NCI-H146 (cell line): ENCODE data around the gene EPO.
A peak's percentile ranks its signal among the peaks of the same experiment; 100 is the strongest.
"Not testable (repeated sequence)": the region's sequence is repeated elsewhere in the genome, so short reads cannot be mapped to it uniquely, and the experiment has no call there.

Experiments used
- DNase-seq: peaks from one replicate; lab custom pipeline; 2025; lab: John Stamatoyannopoulos, UW

Gene EPO

DNA sequence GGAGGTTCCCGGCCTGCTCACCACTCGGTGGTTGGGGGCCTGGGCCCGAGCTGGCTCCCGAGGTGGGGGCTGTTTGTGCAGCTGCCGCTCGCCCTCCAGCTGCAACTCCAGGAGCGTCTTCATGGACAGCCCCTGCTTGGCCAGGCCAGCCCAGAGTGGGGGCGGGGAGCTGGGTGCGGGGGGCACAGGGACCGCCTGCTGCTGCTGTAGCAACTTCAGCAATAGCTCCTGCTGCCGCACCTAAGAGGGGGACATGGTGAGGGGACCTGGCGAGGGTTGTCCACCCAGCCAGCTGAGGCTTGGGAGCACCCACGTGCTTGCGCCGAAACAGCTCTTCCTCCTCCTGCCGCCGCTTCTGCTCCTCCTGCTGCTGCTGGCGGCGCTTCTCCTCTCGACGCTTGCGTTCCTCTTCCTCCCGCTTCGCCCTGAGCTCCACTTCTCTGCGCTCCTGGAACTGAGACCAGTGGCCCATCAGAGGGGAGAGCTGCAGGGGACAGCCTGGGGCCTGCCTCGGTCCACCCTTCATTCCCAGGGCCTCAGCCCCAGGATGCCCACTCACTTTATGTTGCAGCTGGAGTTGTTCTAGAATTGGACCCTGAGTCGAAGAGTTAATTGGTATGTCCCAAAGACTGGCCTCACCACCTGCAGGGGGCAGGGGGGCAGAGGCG is 37.1 kb upstream of the EPO start:
- DNase-seq, result no peak

GRCh38 chr7:100683659-100684533 is 36.4 kb upstream of the EPO start:
- DNase-seq, result no peak

GRCh38 chr7:100684534-100685042 is 35.7 kb upstream of the EPO start:
- DNase-seq, result no peak

- no peak for DNase-seq
Observed at GRCh38 chr7:100685049-100685605, 35.1 kb upstream of the EPO start.

DNA sequence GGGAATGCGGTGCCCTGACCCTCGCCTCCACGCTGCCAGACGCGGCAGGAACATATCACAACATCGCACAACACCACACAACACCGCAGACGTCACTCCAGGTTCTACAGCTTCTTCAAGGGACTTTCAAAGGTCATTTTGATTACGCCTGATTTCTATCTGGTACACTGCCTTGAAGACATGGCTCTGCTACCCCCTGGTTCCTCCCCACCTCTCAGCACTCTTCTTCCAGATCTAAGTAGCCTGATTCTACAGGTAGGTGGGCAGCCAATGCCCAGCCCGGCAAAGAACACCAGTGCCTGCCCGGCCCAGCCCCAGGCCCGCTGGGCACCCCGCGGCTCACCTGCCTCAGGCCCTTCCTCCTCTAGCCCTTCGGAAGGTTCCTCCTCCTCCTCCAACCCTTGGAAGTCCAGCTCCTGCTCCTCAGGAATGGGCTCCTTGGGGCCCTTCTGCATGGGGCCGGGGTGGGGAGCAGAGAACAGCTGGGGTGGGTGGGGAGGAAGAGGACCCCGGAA is 34.6 kb upstream of the EPO start:
- DNase-seq, result no peak

GRCh38 chr7:100686201-100686821 is 34.0 kb upstream of the EPO start:
- no peak for DNase-seq

- no peak for DNase-seq
Observed at GRCh38 chr7:100686822-100687211, 33.5 kb upstream of the EPO start.

- no peak for DNase-seq
Observed at GRCh38 chr7:100687261-100687660, 33.0 kb upstream of the EPO start.

DNA sequence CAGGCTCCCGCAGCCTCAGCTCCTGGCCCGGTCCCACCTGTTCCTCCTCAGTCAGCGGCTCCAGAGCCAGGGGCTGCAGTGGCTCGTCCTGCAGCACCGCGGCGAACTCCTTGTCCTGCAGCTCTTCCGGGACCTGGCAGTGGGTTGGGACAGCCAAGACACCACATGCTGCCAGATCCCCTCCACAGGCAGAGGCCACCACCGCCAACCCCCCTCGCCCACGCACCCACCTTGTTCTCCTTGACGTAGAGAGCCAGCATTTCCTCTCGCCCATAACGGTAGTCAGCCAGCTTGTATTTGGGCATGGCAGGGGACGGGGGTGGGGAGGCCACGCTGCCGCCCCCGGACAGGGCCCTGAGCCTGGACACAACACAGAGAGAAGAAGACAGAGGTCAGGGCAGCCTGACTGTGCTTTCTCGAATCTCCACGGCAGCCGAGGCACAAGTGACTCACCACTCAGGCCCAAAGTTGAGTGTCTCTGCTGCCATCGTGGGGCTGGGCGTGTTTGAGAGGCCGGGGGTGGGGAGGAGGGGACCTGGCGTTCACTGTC is 32.4 kb upstream of the EPO start:
- no peak for DNase-seq

- no peak for DNase-seq
Observed at GRCh38 chr7:100688326-100688860, 31.9 kb upstream of the EPO start.

DNA sequence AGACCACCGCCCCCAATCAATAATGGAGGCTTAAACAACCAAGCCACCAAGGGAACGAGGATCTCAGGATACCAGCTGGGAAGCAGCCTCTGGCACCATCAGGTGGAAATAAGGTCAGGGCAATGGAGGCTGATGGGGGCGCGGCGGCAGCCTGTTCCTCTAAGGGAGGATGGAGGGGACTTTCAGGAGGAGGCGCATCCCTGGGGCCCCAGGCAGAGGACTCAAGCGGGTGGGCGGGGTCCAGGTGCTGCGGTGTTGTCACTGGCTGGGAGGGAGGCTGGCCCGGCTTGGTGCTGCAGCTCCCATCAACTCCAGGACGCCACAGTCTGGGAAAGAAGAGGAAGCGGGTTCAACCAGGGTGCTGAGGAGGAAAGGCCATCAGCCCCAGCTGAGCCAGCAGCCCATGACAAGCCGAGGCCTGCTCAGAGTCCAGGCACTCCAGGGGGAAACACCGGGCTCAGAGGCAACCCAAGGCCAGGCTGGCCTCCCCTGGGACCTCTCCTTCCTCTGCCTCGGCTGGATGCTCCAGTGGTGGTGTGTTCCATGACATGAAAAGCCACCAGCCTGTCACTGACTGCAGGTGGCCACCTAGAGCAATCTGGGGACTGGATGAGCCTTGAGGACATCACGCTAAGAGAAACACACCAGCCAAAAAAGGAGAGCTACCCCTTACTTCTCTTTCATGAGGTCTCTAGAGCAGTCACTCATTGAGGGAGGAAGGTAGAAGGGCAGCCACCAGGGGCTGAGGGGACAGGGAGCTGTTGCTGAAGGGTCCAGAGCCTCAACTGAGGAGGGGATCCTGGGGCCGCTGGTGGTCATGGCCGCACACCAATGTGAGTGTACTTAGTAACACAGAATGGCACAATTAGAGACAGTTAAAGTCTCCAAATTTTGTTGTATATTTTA is 30.8 kb upstream of the EPO start:
- no peak for DNase-seq

GRCh38 chr7:100691676-100692577 is 28.3 kb upstream of the EPO start:
- peak; percentile 52 for DNase-seq

GRCh38 chr7:100692578-100692961 is 27.7 kb upstream of the EPO start:
- DNase-seq, result no peak

- peak; percentile 42 for DNase-seq
Observed at GRCh38 chr7:100693312-100694097, 26.8 kb upstream of the EPO start.

- peak; percentile 78 for DNase-seq
Observed at GRCh38 chr7:100694098-100694745, 26.0 kb upstream of the EPO start, which contains the start of gene GIGYF1. Gene GIGYF1 (minus strand): TSS chr7:100694250. CDS start chr7:100688238, 6,012 bp downstream.

- no peak for DNase-seq
Observed at GRCh38 chr7:100696123-100696521, 24.1 kb upstream of the EPO start.

DNA sequence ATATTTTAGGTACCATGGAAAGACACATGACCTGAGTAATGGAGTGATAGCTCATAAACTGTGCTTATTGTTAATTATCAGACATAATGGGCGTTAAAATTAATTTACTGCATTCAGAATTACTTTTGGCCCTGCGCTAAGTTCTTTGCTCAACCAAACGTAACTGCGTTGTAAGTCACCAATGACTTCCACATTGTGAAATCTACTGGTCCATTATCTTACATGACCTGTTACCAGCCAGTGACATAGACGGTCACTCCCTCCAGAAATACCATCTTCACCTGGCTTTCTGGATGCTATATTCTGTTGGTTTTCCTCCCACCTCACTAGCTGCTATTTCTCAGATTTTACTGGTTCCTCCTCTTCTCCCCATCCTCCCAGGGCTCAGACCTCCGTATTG is 21.2 kb upstream of the EPO start:
- DNase-seq, result no peak

- DNase-seq, result not testable (repeated sequence)
Observed at GRCh38 chr7:100701089-100701488, 19.2 kb upstream of the EPO start.
